ENCODE measurements around the gene ELF1.

GRCh38 chr13:40983725-40984667, 35.1 kb downstream of the ELF1 start:
- TF ChIP-seq, protein P1, sequence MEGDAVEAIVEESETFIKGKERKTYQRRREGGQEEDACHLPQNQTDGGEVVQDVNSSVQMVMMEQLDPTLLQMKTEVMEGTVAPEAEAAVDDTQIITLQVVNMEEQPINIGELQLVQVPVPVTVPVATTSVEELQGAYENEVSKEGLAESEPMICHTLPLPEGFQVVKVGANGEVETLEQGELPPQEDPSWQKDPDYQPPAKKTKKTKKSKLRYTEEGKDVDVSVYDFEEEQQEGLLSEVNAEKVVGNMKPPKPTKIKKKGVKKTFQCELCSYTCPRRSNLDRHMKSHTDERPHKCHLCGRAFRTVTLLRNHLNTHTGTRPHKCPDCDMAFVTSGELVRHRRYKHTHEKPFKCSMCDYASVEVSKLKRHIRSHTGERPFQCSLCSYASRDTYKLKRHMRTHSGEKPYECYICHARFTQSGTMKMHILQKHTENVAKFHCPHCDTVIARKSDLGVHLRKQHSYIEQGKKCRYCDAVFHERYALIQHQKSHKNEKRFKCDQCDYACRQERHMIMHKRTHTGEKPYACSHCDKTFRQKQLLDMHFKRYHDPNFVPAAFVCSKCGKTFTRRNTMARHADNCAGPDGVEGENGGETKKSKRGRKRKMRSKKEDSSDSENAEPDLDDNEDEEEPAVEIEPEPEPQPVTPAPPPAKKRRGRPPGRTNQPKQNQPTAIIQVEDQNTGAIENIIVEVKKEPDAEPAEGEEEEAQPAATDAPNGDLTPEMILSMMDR (conservative IDR thresholded peaks at IDR 0.05): no peak
- TF ChIP-seq EZH2 (IDR thresholded peaks at IDR 0.05; ENCODE audit: low read depth): no peak

All from PC-9 (cell line).